Activated naive CD4-positive, alpha-beta T cell treated with anti-CD3 and anti-CD28 coated beads, Interleukin-2, amount 50 U/mL, for 16 hours (primary cell): ENCODE data around the gene AEBP1.

Source experiments
- DNase-seq: peaks from one replicate; pipeline ENCODE4 v3.0.0-alpha.2; 2020

AEBP1 gene

GRCh38 chr7:44145479-44145968 lies 41.4 kb downstream of the AEBP1 start:
- DNase-seq: peak; percentile 72

GRCh38 chr7:44145969-44146911 lies 42.1 kb downstream of the AEBP1 start:
- peak; percentile 63 for DNase-seq

GRCh38 chr7:44147026-44147991 lies 43.2 kb downstream of the AEBP1 start:
- no peak for DNase-seq

GRCh38 chr7:44148166-44148565 lies 44.0 kb downstream of the AEBP1 start:
- DNase-seq: no peak

GRCh38 chr7:44148961-44149536 lies 44.9 kb downstream of the AEBP1 start:
- no peak for DNase-seq

GRCh38 chr7:44149571-44150465 lies 45.7 kb downstream of the AEBP1 start:
- DNase-seq: no peak

GRCh38 chr7:44150466-44150832 lies 46.3 kb downstream of the AEBP1 start:
- no peak for DNase-seq

- DNase-seq: no peak
These were observed 47.1 kb downstream of the AEBP1 start for GRCh38 chr7:44150966-44151941.

- no peak for DNase-seq
These were observed 47.8 kb downstream of the AEBP1 start for GRCh38 chr7:44151956-44152355.

GRCh38 chr7:44152971-44153947 lies 49.1 kb downstream of the AEBP1 start:
- no peak for DNase-seq

- no peak for DNase-seq
These were observed 49.8 kb downstream of the AEBP1 start for GRCh38 chr7:44153948-44154335.

GRCh38 chr7:44154703-44155102 lies 50.6 kb downstream of the AEBP1 start:
- no peak for DNase-seq

GRCh38 chr7:44155191-44156185 lies 51.3 kb downstream of the AEBP1 start:
- DNase-seq: no peak

- no peak for DNase-seq
These were observed 52.4 kb downstream of the AEBP1 start for GRCh38 chr7:44156453-44157010.

- DNase-seq: no peak
These were observed 53.3 kb downstream of the AEBP1 start for GRCh38 chr7:44157116-44158080.

- DNase-seq: no peak
These were observed 54.1 kb downstream of the AEBP1 start for GRCh38 chr7:44158096-44158872.
